H1 (cell line): ENCODE measurements around the gene OSTF1. TPM values are rescaled to one million over a fixed set of nuclear protein-coding genes. Genes with fewer than 3 reads are reported as not detected.

Experiments
- KDM4A ChIP-seq: IDR thresholded peaks from one replicate; pipeline ENCODE4 v1.7.1; 2012; ENCODE audit warnings: low read depth, mild to moderate bottlenecking, moderate library complexity, low read length, inconsistent platforms; ENCODE audit not compliant: severe bottlenecking
- polyA plus RNA-seq, 7 experiments: library from polyadenylated mRNA; depleted of rRNA in 3 of 7; stranded (reverse) in 5 of 7; unstranded in 2 of 7; fragments of >200 nt in 5 of 7; fragments of 200-250 nt in 2 of 7; gene quantifications; 1 replicate in 5 of 7; 2 replicates in 1 of 7; 4 replicates in 1 of 7; pipeline versions ENCODE4 v1.2.1 to v1.2.3, GENCODE V29; 2011 to 2013; ENCODE audit warnings: missing spikeins in 2 of 7, mixed read lengths in 2 of 7
- total RNA-seq: library from RNA; stranded (reverse); fragmentation: NEBNext Ultra II Directional; extraction: Animal tissue kit (Norgen Biotek cat#: 25700); gene quantifications from 2 replicates; pipeline ENCODE4 v1.2.1, GENCODE V29; 2021

OSTF1 gene
- total and polyA plus RNA-seq, 2 of the 8 experiments (the other 6 are each of a cell fraction or from before 2014, with no cell fraction given): 5.0 to 18.9 TPM

- no peak for TF ChIP-seq KDM4A
- TF ChIP-seq, all 59 proteins: peak for 0
These were observed 96.2 kb downstream of the OSTF1 start (continued) for GRCh38 chr9:75184471-75184870.
